Activated naive CD4-positive, alpha-beta T cell treated with Interleukin-2 at 50 U/mL for 16 hours (primary cell): ENCODE measurements around the gene BACE2.
"Not testable (repeated sequence)": the region's sequence is repeated elsewhere in the genome, so short reads cannot be mapped to it uniquely, and the experiment has no call there.

Experiments
- DNase-seq: peaks from one replicate; pipeline ENCODE4 v3.0.0-alpha.2; 2020

Gene BACE2

GRCh38 chr21:41243107-41243506 is 75.1 kb downstream of the BACE2 start:
- no peak for DNase-seq

- not testable (repeated sequence) for DNase-seq
These were observed 76.4 kb downstream of the BACE2 start for GRCh38 chr21:41244266-41244880.

GRCh38 chr21:41245509-41246135 is 77.7 kb downstream of the BACE2 start:
- no peak for DNase-seq

GRCh38 chr21:41246808-41247207 is 78.8 kb downstream of the BACE2 start:
- no peak for DNase-seq

GRCh38 chr21:41247561-41248545 is 79.9 kb downstream of the BACE2 start:
- no peak for DNase-seq

GRCh38 chr21:41249476-41249875 is 81.5 kb downstream of the BACE2 start:
- DNase-seq: no peak

GRCh38 chr21:41250519-41250918 is 82.6 kb downstream of the BACE2 start:
- no peak for DNase-seq

- no peak for DNase-seq
These were observed 84.1 kb downstream of the BACE2 start for GRCh38 chr21:41251961-41252642.

GRCh38 chr21:41254090-41254700 is 86.2 kb downstream of the BACE2 start:
- no peak for DNase-seq

GRCh38 chr21:41255190-41255589 is 87.2 kb downstream of the BACE2 start:
- DNase-seq: no peak

GRCh38 chr21:41256231-41256630 is 88.3 kb downstream of the BACE2 start:
- DNase-seq: not testable (repeated sequence)

- no peak for DNase-seq
These were observed 89.1 kb downstream of the BACE2 start for GRCh38 chr21:41256771-41257702.

- no peak for DNase-seq
These were observed 90.7 kb downstream of the BACE2 start for GRCh38 chr21:41258617-41259016.

GRCh38 chr21:41260428-41260827 is 92.5 kb downstream of the BACE2 start:
- no peak for DNase-seq

- no peak for DNase-seq
These were observed 99.4 kb downstream of the BACE2 start for GRCh38 chr21:41267346-41267745.

- no peak for DNase-seq
These were observed 101.6 kb downstream of the BACE2 start for GRCh38 chr21:41269535-41269934.

- no peak for DNase-seq
These were observed 109.2 kb downstream of the BACE2 start for GRCh38 chr21:41277196-41277595.

GRCh38 chr21:41277846-41278245 is 109.9 kb downstream of the BACE2 start:
- no peak for DNase-seq

- DNase-seq: no peak
These were observed 112.4 kb downstream of the BACE2 start for GRCh38 chr21:41280115-41280919.

GRCh38 chr21:41282412-41282811 is 114.5 kb downstream of the BACE2 start:
- DNase-seq: no peak
